Calu3 (cell line): ENCODE data around the gene ISG20L2. TPM values are rescaled to one million over a fixed set of nuclear protein-coding genes. Genes with fewer than 3 reads are reported as not detected.

Experiments used
- BruUV-seq: library from RNA; stranded (reverse); fragments of 400-500 nt; replicated peaks from 2 replicates; lab custom pipeline; 2021; lab: Mats Ljungman, UMichigan
- CTCF ChIA-PET: fragments of 300-600 bp; sonication (Branson Sonifier 250); formaldehyde crosslinking; loops from one replicate; lab custom pipeline; 2022; ENCODE audit warnings: antibody characterized with exemption; lab: Charles Lee
- DNase-seq: peaks from one replicate; pipeline ENCODE4 v3.0.0; 2022
- H3K27ac Mint-ChIP-seq: one replicate; pipeline ENCODE4 v1.8.0; 2022; ENCODE audit warnings: mixed read lengths; ENCODE audit not compliant: unreplicated experiment
- H3K27me3 Mint-ChIP-seq: one replicate; pipeline ENCODE4 v1.8.0; 2022; ENCODE audit warnings: mixed read lengths; ENCODE audit not compliant: unreplicated experiment
- H3K36me3 Mint-ChIP-seq: one replicate; pipeline ENCODE4 v1.8.0; 2022; ENCODE audit warnings: mild to moderate bottlenecking, moderate library complexity, mixed read lengths; ENCODE audit not compliant: insufficient read depth, unreplicated experiment
- H3K4me1 Mint-ChIP-seq: one replicate; pipeline ENCODE4 v1.8.0; 2022; ENCODE audit warnings: mild to moderate bottlenecking, low read depth, mixed read lengths; ENCODE audit not compliant: unreplicated experiment
- H3K4me3 Mint-ChIP-seq: one replicate; pipeline ENCODE4 v1.8.0; 2022; ENCODE audit warnings: mild to moderate bottlenecking, low read depth, moderate library complexity, mixed read lengths; ENCODE audit not compliant: unreplicated experiment
- H3K9me3 Mint-ChIP-seq: one replicate; pipeline ENCODE4 v1.8.0; 2022; ENCODE audit warnings: low read depth, mixed read lengths; ENCODE audit not compliant: unreplicated experiment
- intact Hi-C: fragments of 100-400 bp; cut with micrococcal nuclease; formaldehyde crosslinking; loops from one replicate; pipeline ENCODE4 v1.10.0; 2022; ENCODE audit not compliant: unreplicated experiment
- total RNA-seq: library from RNA; stranded (reverse); gene quantifications from 2 replicates; pipeline ENCODE4 v1.2.3, GENCODE V29; 2022
- TF ChIP-seq, protein P1 (sequence below): fragments of 200-600 bp; IDR thresholded peaks from one replicate; pipeline ENCODE4 v1.8.0; 2022; ENCODE audit warnings: antibody characterized with exemption; ENCODE audit not compliant: unreplicated experiment

Gene ISG20L2
- total RNA-seq, 1 experiment from 2014 or later = 61.6 TPM

DNA sequence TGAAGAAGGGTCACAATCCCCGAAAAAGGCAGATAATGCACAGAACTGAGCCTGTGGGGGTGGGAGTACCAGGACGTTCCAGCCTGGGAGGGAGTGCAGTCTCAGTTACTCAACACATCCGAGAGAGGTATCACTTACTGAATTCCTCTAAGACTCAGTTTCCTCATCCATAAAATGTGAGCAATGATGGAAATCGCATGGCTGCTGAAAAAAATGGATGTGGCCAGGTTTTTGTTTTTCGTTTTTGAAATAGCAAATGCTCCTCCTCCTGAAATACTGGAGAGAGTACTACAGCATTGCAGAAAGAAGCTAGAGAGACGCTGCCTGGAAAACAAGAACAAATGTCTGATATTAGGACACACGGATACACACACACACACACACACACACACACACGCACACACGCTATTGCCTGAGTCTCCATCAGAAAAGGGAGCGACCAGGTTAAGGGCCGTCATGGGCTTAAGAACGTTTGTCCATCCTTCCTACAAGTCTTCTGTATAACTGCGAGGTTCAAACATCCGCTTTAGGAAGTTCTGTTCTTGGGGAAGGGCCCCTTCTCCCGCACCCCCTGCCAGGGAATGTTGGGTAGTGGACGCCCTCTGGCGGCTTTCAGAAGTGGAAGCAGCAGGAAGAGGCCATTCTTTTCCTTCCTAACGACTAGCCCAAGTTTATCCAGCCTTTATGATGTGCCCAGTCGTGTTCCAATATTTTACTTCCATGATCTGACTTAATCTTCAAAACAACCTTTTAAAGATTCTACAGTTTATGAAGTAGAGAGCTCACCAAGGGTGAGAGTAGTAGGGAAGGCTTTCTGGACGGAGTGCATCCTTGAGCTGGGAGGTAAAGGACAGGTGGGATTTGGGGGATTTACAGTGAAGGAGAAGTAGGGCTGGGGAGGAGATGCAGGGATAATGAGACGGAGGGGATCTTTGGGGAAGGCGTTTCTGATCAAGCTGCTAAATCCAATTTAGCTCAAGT lies 50.7 kb downstream of the ISG20L2 start:
- intact Hi-C loops = loop anchor here (1.0 kb wide), 2 partner anchors 18 to 52 kb away; no protein-coding TSS in a partner anchor
- peak; percentile 70 for DNase-seq
- peak overlapping the region; percentile 5 for H3K27ac Mint-ChIP-seq
- H3K27me3 Mint-ChIP-seq = peaks cover 71% of the 10 kb centered on the region
- CTCF ChIA-PET = interaction anchor here (0.5 to 3.0 kb wide), 11 partner anchors 10 to 57 kb away, joined by 3 to 45 read pairs (median 6); no protein-coding TSS in a partner anchor
- TF ChIP-seq, protein P1, sequence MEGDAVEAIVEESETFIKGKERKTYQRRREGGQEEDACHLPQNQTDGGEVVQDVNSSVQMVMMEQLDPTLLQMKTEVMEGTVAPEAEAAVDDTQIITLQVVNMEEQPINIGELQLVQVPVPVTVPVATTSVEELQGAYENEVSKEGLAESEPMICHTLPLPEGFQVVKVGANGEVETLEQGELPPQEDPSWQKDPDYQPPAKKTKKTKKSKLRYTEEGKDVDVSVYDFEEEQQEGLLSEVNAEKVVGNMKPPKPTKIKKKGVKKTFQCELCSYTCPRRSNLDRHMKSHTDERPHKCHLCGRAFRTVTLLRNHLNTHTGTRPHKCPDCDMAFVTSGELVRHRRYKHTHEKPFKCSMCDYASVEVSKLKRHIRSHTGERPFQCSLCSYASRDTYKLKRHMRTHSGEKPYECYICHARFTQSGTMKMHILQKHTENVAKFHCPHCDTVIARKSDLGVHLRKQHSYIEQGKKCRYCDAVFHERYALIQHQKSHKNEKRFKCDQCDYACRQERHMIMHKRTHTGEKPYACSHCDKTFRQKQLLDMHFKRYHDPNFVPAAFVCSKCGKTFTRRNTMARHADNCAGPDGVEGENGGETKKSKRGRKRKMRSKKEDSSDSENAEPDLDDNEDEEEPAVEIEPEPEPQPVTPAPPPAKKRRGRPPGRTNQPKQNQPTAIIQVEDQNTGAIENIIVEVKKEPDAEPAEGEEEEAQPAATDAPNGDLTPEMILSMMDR = peak; percentile 88
- H3K4me3 Mint-ChIP-seq = peak overlapping the region; percentile 64
- H3K4me1 Mint-ChIP-seq = peaks cover 14% of the 10 kb centered on the region
- no TSS peak for BruUV-seq
- peaks cover 16% of the 10 kb centered on the region for H3K36me3 Mint-ChIP-seq
- no peaks in the 10 kb centered on the region for H3K9me3 Mint-ChIP-seq

DNA sequence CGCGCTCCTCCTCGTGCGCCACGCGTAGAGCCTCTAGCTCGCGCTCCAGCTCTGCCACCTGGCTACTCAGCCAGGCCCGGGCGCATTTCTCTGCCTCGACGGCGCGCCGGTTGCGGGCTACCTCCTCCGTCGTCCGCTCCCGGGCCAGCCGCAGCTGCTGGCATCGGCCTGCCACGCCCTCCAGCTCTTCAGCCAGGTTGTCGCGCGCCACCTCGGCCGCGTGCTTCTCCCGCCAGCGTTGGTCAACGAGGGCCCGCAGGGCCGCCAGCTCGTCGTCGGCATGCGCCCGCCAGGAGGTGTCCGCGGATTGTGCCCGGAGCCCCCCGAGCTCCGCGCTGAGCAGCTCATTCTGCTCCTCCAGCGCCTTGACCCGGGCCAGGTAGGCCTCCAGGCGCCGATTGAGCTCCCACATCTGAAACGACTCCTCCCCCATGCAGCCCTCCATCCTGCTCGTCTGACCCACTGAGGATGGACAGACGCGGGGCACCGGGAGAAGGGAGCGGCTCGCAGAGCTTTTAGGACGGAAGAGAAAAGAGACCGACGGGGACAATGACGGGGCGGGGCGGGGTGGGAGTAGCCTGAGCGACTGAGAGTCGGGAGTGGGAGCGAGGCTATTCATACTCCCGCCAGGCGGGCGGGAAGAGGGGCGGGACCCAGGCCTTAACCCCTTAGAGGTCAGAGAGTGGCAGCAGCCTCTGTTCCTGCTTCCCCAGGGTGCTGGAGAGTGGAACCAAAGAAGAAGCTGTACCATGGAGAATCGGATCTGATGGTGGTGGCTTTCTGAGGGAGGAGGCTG lies 51.5 kb downstream of the ISG20L2 start, which contains the start of gene NES:
NES (minus strand) TSS at position 588 of the 796 bp plus-strand sequence; CDS start at position 445, 143 bp downstream.
- intact Hi-C loops = no loop called here
- Mint-ChIP-seq H3K9me3 (peaks cover 4% of the 10 kb centered on the region), H3K27me3 (peaks cover 78% of the 10 kb centered on the region), H3K4me3 (peak within 1 kb of the TSS; percentile 64), H3K27ac (peak within 1 kb of the TSS; percentile 72), H3K4me1 (peaks cover 14% of the 10 kb centered on the region), H3K36me3 (peaks cover 16% of the 10 kb centered on the region)
- DNase-seq = peak; percentile 50
- CTCF ChIA-PET = interaction anchor here (0.5 to 3.0 kb wide), 12 partner anchors 9 to 1422 kb away, joined by 3 to 45 read pairs (median 4); partner anchors contain the start of gene ENTREP3
- TF ChIP-seq, protein P1 = no peak
- BruUV-seq = TSS peak; percentile 54

DNA sequence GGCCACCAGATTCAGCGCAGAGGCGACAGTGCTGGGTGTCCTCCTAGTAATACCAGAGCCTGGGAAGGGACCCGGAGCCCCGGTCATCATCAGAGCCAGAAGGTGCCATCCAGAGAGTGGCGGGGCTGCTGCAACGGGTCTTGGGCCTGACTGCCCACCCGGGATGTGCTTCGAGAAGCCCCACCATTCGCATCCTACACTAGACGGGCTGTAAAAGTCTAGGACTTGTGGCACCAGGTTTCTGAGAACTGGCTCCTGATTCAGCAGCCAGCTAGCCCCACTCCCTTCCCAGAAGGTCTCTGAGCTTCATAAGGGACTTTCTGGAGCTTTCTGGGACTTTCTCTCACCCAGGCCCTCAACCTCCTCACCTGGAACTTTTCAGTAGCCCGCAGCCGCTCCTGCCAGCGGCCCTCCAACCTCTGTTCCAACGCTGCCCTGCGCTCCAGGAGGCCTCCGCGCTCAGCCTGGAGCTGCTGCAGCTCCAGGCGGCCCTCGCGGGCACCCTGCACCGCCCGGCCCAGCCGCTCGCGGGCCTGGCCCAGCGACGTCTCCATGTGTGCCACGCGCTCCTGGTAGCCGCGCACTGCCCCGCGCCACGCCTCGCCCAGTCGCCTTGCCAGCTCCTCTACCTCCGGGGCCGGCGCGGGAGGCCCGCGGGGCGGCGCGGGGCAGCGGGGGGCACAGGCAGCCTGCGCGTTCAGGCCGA lies 52.3 kb downstream of the ISG20L2 start:
- CTCF ChIA-PET = interaction anchor here (0.6 to 3.0 kb wide), 9 partner anchors 11 to 1421 kb away, joined by 3 to 45 read pairs (median 5); partner anchors contain the start of gene ENTREP3
- H3K4me1 Mint-ChIP-seq = peaks cover 14% of the 10 kb centered on the region
- H3K4me3 Mint-ChIP-seq = no peak overlapping the region
- intact Hi-C loops = no loop called here
- H3K27me3 Mint-ChIP-seq = peaks cover 78% of the 10 kb centered on the region
- TF ChIP-seq, protein P1 = no peak
- DNase-seq = no peak
- peaks cover 17% of the 10 kb centered on the region for H3K36me3 Mint-ChIP-seq
- BruUV-seq = no TSS peak
- peaks cover 9% of the 10 kb centered on the region for H3K9me3 Mint-ChIP-seq
- no peak overlapping the region for H3K27ac Mint-ChIP-seq
